ENCODE measurements around the gene NR4A1.

DNA sequence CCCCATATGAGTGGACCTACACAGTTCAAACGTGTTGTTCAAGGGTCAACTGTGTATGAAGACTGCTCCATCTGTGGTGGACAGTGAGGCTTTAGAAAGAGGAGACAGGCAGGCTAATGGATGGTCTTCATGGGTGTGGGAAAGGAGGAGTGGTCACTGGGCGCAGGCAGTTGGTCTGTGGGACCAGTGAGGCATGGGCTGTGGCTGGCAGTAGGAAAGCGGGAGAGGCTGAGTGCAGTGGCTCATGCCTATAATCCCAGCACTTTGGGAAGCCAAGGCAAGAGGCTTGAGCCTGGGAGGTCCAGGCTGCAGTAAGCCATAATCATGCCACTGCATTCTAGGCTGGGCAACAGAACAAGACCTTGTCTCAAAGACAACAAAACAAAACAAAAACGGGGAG is 2.0 kb upstream of the NR4A1 start:
- TF ChIP-seq, protein P1, sequence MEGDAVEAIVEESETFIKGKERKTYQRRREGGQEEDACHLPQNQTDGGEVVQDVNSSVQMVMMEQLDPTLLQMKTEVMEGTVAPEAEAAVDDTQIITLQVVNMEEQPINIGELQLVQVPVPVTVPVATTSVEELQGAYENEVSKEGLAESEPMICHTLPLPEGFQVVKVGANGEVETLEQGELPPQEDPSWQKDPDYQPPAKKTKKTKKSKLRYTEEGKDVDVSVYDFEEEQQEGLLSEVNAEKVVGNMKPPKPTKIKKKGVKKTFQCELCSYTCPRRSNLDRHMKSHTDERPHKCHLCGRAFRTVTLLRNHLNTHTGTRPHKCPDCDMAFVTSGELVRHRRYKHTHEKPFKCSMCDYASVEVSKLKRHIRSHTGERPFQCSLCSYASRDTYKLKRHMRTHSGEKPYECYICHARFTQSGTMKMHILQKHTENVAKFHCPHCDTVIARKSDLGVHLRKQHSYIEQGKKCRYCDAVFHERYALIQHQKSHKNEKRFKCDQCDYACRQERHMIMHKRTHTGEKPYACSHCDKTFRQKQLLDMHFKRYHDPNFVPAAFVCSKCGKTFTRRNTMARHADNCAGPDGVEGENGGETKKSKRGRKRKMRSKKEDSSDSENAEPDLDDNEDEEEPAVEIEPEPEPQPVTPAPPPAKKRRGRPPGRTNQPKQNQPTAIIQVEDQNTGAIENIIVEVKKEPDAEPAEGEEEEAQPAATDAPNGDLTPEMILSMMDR (IDR thresholded peaks at IDR 0.05; ENCODE audit: insufficient read depth, low read length, poor library complexity, severe bottlenecking), result no peak
- no peak for TF ChIP-seq EZH2phosphoT487 (conservative IDR thresholded peaks at IDR 0.05; ENCODE audit: low read length)
